Smooth muscle cell (in vitro differentiated cells): ENCODE measurements around the gene EPHA1. TPM values are rescaled to one million over a fixed set of nuclear protein-coding genes. Genes with fewer than 3 reads are reported as not detected.

ENCODE experiments used
- DNase-seq: peaks from one replicate; lab custom pipeline; 2025; ENCODE audit not compliant: unreplicated experiment; lab: John Stamatoyannopoulos, UW
- H2AFZ ChIP-seq: fragments of 200-600 bp; sonication (generic); 2 replicates; pipeline ENCODE4 v1.6.0; 2016; ENCODE audit warnings: antibody characterized with exemption, low read depth, mild to moderate bottlenecking
- H3F3A ChIP-seq: fragments of 200-600 bp; sonication (generic); 2 replicates; pipeline ENCODE4 v1.6.0; 2017; ENCODE audit warnings: antibody characterized with exemption, low read depth
- H3K27ac ChIP-seq: fragments of 200-600 bp; sonication (generic); 2 replicates; pipeline ENCODE4 v1.5.1; 2016; ENCODE audit warnings: low read depth, mild to moderate bottlenecking
- H3K27me3 ChIP-seq: fragments of 200-600 bp; sonication (generic); 2 replicates; pipeline ENCODE4 v1.6.1; 2016; ENCODE audit warnings: low read depth, mild to moderate bottlenecking
- H3K36me3 ChIP-seq: fragments of 200-600 bp; sonication (generic); 2 replicates; pipeline ENCODE4 v1.5.1; 2016; ENCODE audit warnings: low read depth
- H3K4me1 ChIP-seq: fragments of 200-600 bp; sonication (generic); 2 replicates; pipeline ENCODE4 v1.5.1; 2016; ENCODE audit warnings: low read depth
- H3K4me2 ChIP-seq: fragments of 200-600 bp; sonication (generic); 2 replicates; pipeline ENCODE4 v1.6.0; 2016; ENCODE audit warnings: mild to moderate bottlenecking
- H3K4me3 ChIP-seq: fragments of 200-600 bp; sonication (generic); 2 replicates; pipeline ENCODE4 v1.5.1; 2016; ENCODE audit warnings: mild to moderate bottlenecking
- H3K79me2 ChIP-seq: fragments of 200-600 bp; sonication (generic); 2 replicates; pipeline ENCODE4 v1.6.0; 2016; ENCODE audit warnings: low read depth, mild to moderate bottlenecking
- H3K9ac ChIP-seq: fragments of 200-600 bp; sonication (generic); 2 replicates; pipeline ENCODE4 v1.6.0; 2016; ENCODE audit warnings: low read depth
- H3K9me3 ChIP-seq: fragments of 200-600 bp; sonication (generic); replicated peaks from 2 replicates; pipeline ENCODE4 v1.5.1; 2016; ENCODE audit warnings: low read depth
- H4K20me1 ChIP-seq: fragments of 200-600 bp; sonication (generic); 2 replicates; pipeline ENCODE4 v1.6.0; 2016; ENCODE audit warnings: low read depth
- WGBS: methylation state at CpG from one replicate; pipeline ENCODE4 v1.1.7; 2016; ENCODE audit warnings: low lambda C conversion rate; 5-methylcytosine and 5-hydroxymethylcytosine counted together
- polyA plus RNA-seq: library from polyadenylated mRNA; unstranded; fragments of >200 nt; fragmentation: Nextera tagmentation; extraction: Ambion mirVana; gene quantifications from 2 replicates; pipeline ENCODE4 v1.2.1, GENCODE V29; 2016
- total RNA-seq: library from RNA; depleted of rRNA; stranded (reverse); fragments of >200 nt; gene quantifications from 2 replicates; pipeline ENCODE4 v1.2.3, GENCODE V29; 2014
- TF ChIP-seq, protein P1 (sequence below): fragments of 200-600 bp; sonication (generic); IDR thresholded peaks from 2 replicates; pipeline ENCODE4 v1.5.1; 2017; ENCODE audit warnings: borderline replicate concordance, mild to moderate bottlenecking, antibody characterized with exemption; ENCODE audit not compliant: insufficient read depth, poor library complexity, severe bottlenecking

EPHA1 gene
- total and polyA plus RNA-seq, 2 experiments from 2014 or later, result 8.7 to 19.1 TPM

DNA sequence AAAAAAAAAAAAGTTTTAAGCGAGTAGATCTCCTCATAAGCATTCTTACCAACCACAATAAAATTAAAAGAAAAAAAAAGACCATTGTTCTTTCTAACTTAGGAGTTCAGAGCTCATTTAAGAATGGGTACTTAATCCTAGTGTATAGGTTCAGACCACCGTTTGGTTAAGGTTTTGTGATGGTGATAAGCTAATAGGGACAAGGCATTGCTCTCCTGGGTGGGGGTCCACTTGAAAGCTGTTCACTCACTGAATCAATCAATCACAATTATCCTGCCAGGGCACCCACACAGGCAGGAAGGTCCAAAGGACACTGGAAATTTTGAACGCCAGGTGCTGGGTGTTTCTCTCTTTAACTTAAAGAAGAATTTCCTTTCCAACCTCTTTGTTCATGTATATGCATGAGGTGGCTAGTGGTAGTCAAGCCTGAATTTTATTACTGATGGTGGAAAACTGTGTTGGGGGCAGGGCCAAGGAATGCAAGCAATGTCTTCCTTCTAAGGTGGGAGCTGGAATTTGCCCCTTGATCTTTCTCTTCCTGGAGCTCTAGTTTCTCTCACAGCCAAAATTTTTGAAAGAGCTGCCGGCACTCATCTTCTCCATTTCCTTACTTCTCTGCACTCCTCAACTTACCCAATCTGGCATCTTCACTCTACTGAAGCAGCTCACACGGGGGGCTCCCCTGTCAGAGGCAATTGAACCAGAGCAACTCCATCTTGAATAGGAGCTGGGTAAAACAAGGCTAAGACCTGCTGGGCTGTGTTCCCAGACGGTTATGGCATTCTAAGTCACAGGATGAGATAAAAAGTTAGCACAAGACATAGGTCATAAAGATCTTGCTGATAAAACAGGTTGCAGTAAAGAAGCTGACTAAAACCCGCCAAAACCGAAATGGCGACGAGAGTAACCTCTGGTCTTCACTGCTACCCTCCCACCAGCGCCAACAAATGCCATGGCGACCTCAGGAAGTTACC, 38.7 kb downstream of the EPHA1 start:
- Histone ChIP-seq H3K4me2 (no peak overlapping the region), H3K4me1 (peaks cover 7% of the 10 kb centered on the region), H3K27ac (no peak overlapping the region), H3K36me3 (no peaks in the 10 kb centered on the region), H3K9ac (no peak overlapping the region), H4K20me1 (no peaks in the 10 kb centered on the region), H3F3A (no peaks in the 10 kb centered on the region), H2AFZ (no peak overlapping the region), H3K79me2 (no peaks in the 10 kb centered on the region), H3K27me3 (peaks cover 20% of the 10 kb centered on the region), H3K9me3 (no peaks in the 10 kb centered on the region), H3K4me3 (no peak overlapping the region)
- no peak for DNase-seq
- WGBS, result 61% methylated on average over 12 of the region's 12 CpGs
- TF ChIP-seq, protein P1, sequence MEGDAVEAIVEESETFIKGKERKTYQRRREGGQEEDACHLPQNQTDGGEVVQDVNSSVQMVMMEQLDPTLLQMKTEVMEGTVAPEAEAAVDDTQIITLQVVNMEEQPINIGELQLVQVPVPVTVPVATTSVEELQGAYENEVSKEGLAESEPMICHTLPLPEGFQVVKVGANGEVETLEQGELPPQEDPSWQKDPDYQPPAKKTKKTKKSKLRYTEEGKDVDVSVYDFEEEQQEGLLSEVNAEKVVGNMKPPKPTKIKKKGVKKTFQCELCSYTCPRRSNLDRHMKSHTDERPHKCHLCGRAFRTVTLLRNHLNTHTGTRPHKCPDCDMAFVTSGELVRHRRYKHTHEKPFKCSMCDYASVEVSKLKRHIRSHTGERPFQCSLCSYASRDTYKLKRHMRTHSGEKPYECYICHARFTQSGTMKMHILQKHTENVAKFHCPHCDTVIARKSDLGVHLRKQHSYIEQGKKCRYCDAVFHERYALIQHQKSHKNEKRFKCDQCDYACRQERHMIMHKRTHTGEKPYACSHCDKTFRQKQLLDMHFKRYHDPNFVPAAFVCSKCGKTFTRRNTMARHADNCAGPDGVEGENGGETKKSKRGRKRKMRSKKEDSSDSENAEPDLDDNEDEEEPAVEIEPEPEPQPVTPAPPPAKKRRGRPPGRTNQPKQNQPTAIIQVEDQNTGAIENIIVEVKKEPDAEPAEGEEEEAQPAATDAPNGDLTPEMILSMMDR, result no peak

DNA sequence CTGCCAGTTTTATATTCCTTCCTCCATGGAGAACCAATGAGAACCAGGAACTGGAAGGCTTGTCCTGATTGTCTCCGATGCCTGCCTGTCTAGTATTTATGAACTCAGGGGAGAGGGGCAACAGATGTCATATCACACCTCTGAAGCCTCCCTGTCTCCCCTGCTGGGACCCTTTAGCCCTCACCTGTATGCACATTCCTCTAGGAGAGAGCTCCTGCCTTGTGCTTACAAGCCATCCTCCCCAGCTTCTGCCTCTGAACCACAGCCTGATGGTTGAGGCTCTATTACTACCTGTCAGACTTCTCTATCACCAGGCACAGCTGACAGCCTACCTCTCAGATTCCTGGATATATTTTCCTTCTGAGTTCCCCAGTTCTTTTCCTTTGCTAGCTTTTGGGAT, 40.3 kb downstream of the EPHA1 start:
- Histone ChIP-seq H3K79me2 (no peaks in the 10 kb centered on the region), H3F3A (no peaks in the 10 kb centered on the region), H3K4me3 (no peak overlapping the region), H3K27me3 (peaks cover 35% of the 10 kb centered on the region), H4K20me1 (no peaks in the 10 kb centered on the region), H3K4me2 (no peak overlapping the region), H3K4me1 (peaks cover 7% of the 10 kb centered on the region), H3K27ac (no peak overlapping the region), H3K36me3 (no peaks in the 10 kb centered on the region), H3K9me3 (no peaks in the 10 kb centered on the region), H3K9ac (no peak overlapping the region), H2AFZ (no peak overlapping the region)
- WGBS, result 92% methylated on average over 1 of the region's 1 CpG
- DNase-seq, result no peak
- TF ChIP-seq, protein P1, result no peak

- 75% methylated on average over 4 of the region's 4 CpGs for WGBS
These were observed 40.7 kb downstream of the EPHA1 start for GRCh38 chr7:143367972-143368371.

More at GRCh38 chr7:143367972-143368371, 40.7 kb downstream of the EPHA1 start:
- Histone ChIP-seq H3K9ac (no peak overlapping the region), H3K79me2 (no peaks in the 10 kb centered on the region), H3K4me3 (no peak overlapping the region), H3K4me1 (peaks cover 7% of the 10 kb centered on the region), H3K36me3 (no peaks in the 10 kb centered on the region), H3K9me3 (no peaks in the 10 kb centered on the region), H2AFZ (no peak overlapping the region), H3F3A (no peaks in the 10 kb centered on the region), H4K20me1 (no peaks in the 10 kb centered on the region), H3K27me3 (peaks cover 40% of the 10 kb centered on the region), H3K27ac (no peak overlapping the region), H3K4me2 (no peak overlapping the region)
- TF ChIP-seq, protein P1, result no peak
- no peak for DNase-seq
